NCI-H1436 treated with DMSO at 0.1 percent for 48 hours (cell line): ENCODE data around the gene RORC.
"Not testable (repeated sequence)": the region's sequence is repeated elsewhere in the genome, so short reads cannot be mapped to it uniquely, and the experiment has no call there.

ENCODE experiments used
- DNase-seq: peaks from one replicate; lab custom pipeline; 2025; lab: John Stamatoyannopoulos, UW

The RORC gene

DNA sequence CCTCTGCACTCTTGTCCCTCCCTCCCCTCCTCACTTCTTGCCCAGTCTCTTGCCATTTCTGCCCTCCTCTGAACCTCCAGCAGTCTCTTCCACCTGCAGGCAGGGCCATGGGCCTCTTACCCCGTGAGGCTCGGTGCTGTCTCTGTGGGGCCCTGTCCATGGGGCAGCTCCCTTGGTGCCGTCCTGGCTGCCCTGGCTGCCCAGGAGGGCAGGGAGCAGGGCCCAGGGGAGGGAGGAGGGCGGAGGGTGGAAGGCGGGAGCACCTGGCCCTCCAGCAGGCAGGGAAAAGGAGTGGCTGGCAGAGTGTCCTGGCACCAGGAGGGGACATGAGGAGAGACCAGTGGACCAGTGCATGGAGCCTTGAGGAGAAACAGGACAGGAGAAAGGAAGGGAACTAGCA lies at the start of gene RORC:
Gene RORC, minus strand, starts transcription at position 198 of the 400 bp plus-strand sequence. Its CDS starts 38 bp downstream, at position 160.
- no peak for DNase-seq

DNA sequence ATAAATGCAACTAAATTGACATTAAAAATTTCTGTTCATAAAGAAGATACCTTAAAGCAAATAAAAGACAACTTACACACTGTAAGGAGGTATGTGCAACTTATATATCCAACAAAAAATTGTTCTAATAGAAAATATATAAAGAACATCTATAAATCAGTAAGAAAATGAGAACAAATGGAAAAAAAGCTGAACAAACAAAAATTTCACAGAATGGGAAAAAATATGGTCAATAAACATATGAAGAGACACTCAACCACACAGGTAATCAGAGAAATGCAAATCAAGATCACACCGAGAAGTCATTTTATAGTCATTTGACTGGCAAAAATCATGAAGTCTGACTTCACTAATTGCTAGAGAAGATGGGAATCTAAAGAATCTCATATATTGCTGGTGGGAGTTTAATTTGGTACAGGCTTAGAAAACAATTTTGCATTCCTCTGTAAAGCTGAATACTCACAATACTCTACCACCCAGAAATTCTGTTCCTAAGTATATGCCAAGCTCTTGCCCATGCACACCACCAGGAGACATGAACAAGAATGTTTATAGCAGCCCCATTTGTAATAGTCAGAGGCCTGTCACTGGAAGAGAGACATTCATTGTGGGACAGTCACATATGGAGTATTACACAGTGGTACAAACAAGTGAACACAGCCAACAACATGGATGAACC lies 44.0 kb upstream of the RORC start:
- DNase-seq = no peak

DNA sequence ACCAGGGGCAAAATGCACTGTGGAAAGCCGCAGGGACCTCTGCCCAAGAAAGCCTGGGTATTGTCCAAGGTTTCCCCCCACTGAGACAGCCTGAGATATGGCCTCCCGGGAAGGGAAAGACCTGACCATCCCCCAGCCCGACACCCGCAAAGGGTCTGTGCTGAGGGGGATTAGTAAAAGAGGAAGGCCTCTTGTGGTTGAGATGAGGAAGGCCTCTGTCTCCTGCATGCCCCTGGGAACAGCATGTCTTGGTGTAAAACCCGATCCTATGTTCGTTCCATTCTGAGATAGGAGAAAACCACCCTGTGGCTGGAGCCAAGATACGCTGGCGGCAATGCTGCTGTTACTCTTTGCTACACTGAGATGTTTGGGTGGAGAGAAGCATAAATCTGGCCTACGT lies 41.2 kb upstream of the RORC start:
- DNase-seq = not testable (repeated sequence)

DNA sequence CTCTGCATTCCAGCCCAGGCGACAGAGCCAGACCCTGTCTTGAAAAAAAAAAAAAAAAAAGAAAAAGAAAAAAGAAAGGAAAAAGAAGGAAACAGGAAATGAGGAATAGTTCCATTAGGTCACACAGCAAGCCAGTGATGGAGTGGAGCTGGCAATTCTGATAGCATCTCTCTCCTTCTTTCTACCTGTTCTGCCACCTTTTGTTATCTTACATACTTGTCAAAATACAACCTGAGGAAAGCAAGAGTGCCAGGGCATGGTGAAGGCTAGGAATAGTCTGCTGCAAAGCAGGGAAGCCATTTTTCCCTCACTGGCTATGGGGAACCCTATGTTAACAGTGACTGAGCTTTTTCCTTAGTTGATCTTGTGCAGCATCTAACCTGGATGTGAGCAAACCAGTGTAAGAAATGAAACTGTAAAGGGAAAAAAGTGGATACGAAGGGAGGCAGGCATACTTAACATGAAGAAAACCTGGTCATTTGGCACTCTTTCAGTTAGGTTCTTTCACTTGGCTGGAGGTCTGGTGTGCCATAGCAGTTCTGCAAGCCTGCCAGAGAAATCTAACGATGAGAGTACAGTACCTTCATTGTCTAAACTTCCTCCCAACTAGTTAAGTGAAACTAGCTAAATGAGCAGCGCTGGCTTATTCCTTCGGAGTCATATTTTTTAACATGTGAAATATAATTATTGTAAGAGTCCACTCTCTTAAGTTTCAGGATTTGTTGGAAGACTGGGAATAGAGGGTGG lies 39.9 kb upstream of the RORC start:
- no peak for DNase-seq

DNA sequence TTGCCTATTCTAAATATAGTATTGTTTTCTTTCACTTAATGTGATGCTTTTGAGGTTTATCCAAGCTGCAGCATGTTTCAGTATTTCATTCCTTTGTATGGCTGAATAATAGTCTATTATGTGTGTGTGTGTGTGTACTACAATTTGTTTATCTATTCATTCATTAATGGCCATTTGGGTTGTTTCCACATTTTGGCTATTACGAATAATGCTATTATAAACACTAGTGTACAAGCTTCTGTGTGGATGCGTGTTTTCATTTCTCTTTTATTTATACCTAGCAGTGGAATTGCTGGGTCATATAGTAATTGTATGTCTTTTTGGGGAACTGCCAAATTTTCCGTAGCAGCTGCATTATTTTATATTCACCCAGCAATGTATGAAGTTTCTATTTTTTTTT lies 36.9 kb upstream of the RORC start:
- DNase-seq = no peak

DNA sequence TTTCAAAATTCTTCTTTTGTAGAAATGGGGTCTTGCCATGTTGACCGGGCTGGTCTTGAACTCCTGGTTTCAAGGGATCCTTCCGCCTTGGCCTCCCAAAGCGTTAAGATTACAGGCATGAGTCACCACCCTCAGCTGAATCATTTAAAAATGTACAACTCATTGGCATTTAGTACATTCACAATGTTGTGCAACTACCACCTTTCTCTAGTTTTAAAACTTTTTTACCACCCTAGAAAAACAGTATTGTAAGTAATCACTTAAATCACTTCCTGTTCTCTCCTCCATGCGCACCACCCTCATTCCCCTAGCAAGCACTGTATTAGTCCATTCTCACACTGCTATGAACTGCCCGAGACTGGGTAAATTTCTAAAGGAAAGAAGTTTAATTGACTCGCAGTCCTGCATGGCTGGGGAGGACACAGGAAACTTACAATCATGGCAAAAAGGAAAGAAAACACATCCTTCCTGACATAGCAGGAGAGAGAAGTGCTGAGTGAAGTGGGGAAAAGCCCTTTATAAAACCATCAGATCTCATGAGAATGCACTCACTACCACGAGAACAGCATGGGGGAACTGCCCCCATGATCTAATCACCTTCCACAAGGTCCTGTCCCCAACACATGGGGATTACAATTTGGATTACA lies 36.3 kb upstream of the RORC start:
- DNase-seq = no peak

DNA sequence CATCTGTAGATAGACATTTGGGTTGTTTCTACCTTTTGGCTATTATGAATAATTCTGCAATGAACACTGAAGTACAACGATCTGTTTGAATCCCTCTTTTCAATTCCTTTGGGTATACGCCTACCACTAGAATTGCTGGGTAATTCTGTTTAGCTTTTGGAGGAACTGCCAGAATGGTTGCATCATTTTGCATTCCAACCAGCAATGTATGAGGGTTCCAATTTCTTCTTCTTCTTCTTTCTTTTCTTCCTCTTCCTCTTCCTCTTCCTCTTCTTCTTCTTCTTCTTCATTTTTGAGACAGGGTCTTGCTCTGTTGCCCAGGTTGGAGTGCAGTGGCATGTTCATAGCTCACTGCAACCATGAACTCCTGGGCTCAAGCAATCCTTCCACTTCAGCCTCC lies 35.7 kb upstream of the RORC start:
- DNase-seq = no peak

DNA sequence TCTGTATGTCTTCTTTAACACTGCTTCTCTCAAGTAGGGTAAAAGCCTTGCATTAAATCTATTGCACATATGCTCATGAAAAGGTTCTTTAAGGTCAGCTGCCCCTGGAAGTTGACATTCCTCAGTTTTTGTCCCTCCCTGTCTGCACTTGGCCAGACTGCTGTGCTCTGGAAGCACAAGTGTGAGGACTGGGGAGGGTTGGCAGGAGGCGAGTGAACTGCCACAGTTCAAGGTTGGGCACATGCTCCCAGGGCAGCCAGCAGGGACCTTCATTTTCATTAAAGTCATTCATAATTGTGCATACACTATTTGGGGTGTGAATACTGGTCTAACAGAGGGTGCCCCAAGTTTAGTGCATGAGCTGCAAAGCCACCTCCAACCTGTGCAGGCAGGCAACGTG lies 32.8 kb upstream of the RORC start:
- DNase-seq = no peak

DNA sequence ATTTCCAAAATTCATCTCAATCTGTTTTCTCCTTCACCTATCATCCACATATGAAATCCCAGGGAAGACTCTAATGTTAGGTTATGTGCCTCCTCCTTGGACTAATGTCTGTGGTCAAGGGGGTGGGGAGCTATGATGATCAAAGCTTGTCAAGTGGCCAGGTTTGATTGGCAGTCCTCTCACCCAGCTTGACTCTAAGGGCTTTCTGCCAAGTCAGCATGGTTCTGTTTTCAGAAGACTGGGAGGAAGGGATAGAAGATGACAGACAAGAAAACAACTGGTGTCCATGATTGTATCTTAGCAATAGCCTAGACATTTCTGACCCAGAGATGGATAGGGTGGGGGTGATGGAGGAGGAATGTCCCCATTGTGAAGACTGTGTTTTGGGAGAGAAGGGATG lies 31.0 kb upstream of the RORC start:
- DNase-seq = no peak

DNA sequence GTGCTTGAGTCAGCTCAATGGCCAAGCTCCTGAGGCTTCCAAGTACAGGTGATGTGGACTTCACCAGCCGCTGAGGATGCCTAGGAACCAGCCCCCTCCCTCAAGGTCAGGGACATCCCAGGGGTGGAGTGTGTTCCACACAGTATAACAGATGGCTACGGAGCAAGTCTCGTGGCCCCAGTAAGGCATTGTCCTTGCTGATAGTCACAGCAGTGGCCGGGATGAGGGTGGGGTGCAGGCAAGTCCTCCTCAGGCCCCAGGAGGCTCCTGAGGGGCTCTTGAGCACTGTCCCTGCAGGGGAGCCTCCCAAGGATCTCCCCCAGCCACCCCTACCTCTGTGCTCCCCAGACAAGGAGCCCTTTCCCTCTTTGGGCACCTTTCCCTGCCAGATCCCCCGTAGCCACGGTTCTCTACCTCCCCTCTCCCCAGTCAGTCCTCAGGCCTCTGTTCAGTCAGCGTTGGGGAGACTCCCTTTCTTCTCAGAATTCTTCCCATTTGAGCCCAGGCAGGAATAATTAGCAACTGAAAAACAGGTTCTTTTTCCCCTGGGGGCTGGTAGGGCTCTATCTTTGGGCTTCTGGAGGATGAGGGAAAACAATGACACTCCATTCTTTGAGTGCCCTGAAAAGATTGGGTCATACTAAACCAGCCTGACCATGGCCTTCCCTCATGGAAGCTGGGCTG lies 29.0 kb upstream of the RORC start:
- DNase-seq = no peak

DNA sequence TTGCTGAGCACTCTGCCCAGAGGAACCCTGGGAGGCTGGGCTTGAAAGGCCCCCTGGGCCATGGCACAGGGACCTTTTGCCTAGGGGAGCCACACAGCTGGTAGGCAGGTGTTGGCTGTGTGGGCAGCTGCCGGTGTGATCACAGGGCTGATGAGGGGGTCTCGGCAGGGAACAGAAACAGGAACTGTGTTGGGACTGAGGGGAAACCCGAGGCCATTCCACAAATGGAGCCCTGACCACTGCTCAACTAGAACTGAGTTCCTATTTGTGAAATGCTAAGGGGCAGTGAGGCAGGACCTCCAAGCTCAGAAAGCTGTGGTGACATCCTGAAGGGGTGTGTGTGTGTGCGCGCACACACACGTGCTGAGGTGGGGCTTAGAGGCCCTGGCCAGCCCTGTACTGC lies 28.3 kb upstream of the RORC start:
- no peak for DNase-seq

DNA sequence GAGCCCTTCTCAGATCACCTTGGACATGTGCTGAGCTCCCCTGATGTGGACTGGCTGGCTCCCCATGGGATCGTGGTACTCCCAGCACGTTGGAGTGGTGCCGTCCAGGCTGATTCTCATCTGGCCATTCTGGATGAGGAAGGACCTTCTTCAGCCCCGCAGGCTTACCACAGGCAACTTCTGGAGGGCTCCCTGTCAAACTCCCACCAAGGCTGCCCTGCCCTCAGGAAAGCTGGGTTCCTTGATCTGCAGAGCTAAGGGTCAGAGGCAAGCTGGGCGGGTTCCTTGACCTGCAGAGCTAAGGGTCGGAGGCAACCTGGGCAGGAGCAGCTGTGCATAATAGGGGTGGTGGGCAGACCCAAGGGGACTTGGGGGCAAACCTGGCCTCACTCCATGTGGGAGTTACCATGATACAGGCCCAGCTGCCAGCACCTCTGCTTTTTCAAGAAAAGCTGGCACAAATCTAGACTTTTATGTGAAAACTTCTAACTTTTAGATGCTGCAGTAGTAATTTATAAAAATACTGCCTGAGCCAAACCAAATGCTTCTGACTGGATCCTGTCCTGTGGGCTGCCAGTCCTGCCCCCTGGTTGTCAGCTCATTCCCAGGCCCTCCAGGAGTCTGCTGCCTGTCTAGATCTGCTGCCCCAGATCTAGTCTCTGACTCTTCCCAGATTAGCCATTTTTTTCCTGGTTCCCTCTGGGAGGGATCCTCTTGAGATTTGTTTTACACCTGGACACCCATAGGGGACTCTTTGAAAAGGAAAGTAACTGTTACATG lies 27.5 kb upstream of the RORC start:
- no peak for DNase-seq

DNA sequence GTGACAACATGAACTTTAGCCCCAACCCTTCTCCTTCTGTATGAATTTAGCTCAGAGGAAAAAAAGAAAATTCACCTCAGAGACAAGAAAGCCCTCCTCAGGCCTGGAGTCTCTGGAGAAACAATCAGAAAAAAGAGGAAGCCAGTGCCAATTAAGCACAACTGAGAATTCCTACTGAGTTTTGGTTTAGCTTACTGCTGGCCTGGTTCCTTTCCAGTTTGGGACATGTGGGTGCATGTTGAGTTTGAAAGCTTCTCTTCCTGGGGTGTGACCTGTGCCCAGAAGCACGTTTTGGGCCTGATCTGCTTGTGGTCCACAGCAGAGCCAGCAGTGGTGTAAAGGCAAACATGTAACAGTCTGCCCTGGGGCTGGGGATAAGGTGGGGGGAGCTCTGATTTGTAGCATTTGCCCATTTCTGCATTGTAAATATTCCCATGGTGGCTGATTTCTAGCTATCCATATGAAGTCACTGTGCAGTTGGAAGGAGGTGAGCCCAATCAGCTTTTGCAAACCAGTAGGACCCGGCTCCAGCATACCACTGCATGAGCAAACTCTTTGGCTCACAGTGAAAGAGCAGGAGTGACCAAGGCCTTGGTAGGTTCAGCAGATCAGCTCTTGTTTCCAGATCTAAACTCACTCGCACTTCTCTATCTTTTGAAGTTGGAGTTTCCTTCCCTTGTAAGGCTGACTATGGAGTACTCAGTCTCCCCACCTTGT lies 26.6 kb upstream of the RORC start:
- no peak for DNase-seq

DNA sequence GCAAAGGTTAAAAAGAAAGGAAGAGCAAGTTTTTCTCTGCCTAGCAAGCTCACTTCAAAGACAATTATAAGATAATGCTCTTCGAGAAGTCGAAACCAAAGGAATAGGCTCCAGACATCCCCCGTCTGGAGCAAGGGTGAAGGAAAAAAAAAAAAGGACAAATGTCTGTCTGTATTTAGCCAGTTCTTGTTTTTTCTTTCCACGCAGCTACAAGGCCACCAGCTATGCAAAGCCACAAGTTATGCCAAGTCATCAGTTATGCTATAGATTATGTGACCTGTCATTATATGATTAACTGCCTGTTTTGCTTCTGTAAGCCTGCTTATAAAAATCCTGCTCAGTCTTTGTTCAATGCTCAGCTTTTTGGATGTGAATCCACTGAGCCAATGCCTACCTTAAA lies 24.3 kb upstream of the RORC start:
- no peak for DNase-seq

DNA sequence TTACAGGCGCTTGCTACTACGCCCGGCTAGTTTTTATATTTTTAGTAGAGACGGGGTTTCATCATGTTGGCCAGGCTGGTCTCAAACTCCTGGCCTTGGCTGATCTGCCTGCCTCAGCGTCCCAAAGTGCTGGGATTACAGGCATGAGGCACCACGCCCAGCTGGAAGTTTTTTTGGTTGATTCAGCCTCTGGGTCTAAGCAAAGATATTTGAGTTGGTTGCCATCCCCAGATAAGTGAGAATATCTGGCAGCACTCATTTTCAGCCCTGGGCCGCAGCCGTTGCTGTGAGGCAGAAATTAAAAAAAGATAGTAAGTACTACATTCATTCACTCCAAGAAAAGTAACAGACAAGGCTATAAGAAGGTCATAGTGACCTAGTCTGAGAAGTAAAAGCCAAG lies 23.9 kb upstream of the RORC start:
- not testable (repeated sequence) for DNase-seq

DNA sequence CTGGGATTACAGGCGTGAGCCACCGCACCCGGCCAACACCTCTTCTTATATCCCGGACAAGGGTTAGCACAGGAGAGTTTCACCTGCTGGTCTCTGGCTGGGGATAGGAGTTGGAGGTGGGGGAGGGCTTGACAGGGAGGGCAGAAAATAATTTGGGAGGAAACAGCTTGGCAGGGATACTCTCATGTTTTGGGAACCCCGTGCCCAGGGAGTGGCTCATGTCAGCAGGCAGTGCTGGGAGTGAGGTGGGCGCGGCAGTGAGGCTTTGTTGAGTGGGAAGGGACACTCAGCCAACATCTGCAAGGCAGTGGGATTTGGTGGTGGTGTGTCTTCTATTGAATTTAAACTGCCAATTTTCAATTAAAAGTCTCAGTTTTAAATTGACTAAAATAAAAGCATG lies 23.1 kb upstream of the RORC start:
- DNase-seq = no peak

DNA sequence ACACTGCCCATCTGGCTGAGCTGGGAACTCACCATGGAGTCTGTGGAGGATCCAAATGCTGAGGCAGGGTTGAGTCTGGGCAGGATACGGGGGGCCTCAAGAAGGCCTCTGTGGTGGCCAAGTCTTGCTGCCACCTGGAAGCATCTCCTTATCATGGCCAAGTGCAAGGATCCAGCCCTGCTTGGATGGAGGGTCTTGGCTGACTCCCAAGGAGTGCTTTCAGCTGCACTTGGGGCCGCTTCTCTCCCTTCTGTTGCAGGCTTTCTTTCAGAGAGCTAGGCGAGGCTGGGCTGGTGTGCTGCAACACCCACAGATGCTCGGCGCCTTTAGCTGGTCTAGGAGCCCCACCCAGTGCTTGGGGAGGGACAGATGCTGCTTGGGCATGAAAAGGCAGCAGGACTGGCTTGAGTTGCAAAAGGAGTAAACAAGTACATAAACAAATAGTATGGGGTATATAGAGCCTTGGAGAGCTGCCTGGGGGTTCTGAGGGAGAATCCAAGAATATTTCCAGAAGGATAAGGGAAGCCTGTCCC lies 21.9 kb upstream of the RORC start, which contains the start of gene THEM5:
Gene THEM5, minus strand, starts transcription at position 302 of the 533 bp plus-strand sequence. Its CDS starts 147 bp downstream, at position 155.
- DNase-seq = no peak

DNA sequence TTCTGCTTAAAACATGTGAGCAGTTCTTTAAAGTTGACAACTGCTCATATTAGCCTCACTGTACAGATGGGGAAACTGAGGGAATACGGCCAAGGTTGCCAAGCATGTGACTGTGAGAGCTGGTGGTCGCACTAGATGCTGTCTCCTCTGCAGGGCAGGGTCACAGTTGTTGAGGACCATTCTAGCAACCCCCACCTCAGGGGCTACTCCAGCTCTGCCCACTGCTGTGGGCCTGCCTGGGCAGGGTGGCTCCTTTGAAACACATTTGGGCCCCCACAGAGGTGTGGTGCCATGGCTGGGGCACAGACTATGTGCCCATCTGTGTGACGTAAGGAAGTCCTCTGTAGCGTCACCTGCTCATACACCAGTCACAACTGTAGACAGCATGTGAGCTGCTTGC lies 21.1 kb upstream of the RORC start:
- no peak for DNase-seq

DNA sequence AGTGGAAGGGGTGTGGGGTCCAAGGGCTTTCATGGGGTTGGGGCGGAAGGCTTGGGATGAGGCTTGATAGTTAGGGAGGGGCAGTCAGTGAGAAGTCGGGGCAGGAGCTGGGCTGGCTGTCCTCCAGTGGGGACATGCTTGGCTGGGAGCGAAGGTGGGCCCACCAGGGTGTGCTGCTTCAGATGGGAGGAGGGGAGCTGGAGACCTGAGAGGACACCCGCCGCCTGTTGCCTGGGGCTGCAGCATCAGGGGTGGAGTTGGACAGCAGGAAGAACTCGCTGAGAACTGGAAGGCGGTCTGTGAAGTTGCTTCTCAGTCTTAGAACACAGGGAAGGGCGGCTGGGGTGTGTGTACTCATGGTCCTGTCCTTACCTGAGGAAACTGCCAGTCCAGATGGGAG lies 20.3 kb upstream of the RORC start:
- no peak for DNase-seq

DNA sequence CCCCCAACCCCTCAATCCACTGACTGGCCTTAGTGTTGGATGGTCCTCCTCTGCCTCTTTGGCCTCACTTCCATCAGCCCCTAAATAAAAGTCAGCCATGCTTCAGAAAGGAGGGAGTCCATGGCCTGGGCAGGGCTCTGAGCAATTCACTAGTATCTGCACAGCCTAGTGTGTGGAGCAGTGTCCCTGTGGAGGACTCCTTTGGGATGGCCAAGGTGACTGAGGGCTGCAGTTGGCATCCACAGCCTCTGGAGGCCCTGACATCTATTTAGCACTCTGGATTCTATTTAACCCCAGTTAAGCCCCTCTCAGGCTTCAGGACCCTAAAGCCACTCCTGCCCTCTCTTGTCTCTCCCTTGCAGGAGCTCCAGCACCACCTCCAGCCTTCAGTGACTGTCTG lies 18.3 kb upstream of the RORC start:
- DNase-seq = no peak

DNA sequence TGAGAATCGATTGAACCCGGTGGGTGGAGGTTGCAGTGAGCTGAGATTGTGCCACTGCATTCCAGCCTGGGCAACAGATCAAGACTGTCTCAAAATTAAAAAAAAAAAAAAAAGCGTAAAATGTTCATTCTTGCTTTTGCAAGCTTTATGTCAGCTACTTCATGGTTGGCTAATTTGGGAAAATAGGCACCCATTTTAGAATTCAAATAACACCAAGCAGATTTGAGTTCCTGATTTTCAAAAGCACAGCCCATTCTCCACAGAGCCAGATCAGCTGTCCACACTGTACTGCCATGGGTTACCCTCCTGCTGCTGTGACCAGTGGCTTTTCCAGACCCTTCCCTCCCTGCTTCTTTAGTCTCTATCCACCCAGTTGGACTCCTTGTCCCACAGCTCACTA lies 17.5 kb upstream of the RORC start:
- no peak for DNase-seq
